GM21360 (cell line): ENCODE results near the gene C22orf42.
"Not testable (repeated sequence)": the region's sequence is repeated elsewhere in the genome, so short reads cannot be mapped to it uniquely, and the experiment has no call there.

ENCODE experiments used
- ATAC-seq: cut with Tn5 transposase; IDR thresholded peaks from one replicate; pipeline ENCODE4 v1.9.1; 2021; ENCODE audit warnings: mild to moderate bottlenecking, moderate library complexity; ENCODE audit not compliant: unreplicated experiment

The C22orf42 gene

DNA sequence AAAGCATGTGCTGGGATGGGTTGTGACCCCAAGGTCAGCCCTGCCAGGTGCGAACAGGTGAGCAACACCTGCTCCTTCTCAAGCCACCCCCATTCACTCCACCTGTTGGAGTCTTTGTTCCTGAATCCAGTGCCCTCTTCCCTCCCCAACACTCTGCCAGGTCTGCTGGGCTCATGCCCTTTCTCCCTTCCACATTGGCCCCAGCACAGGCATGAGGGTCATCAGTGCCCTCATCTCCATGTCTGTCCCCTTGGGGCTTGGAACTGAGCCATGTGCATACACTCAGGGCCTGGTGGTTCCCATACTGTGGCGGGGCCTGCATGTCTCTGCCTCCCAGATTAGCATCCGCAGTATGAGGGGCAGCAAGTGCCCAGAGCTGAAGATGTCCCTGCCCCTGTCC lies 26.7 kb upstream of the C22orf42 start:
- no peak for ATAC-seq

DNA sequence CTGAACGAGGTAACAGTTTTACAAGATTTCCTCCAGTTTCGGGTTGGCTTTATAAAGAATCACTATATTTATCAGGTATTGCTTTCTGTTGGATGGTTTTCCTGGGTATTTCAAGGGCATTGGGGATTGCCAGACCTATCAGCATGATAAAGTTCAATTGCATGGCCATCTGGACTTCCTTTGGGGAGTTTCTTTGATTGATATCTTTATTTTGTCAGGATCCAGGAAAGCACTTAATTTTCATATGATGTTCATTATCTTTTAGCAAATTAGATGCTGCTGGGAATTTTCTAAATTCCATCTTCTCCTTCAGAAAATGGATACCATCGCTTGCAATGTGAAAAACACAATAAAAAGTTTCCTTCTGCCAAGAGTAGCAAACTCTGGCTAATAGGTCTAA lies 24.5 kb upstream of the C22orf42 start:
- ATAC-seq = no peak

DNA sequence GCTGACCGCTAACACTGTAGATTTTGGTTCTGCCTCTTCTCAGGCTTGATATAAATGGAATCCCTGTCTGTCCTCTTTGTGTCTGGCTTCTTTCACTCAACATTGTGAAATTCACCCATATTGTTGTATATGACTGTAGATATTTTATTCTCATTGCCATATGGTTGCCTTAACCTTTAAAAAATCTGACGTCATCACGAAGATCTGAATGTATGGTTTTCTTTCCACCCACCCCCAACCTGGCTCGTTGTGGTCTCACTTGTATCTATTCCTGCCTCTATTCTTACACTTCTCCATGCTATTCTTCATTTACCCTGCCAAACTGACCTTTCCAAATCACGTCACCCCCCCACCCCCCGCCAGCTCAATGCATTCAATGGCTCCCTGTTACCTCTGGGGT lies 21.9 kb upstream of the C22orf42 start:
- ATAC-seq = no peak

GRCh38 chr22:32177221-32177765 lies 18.2 kb upstream of the C22orf42 start:
- no peak for ATAC-seq

GRCh38 chr22:32175683-32176644 lies 16.9 kb upstream of the C22orf42 start:
- no peak for ATAC-seq

- no peak for ATAC-seq
These were observed 16.0 kb upstream of the C22orf42 start for GRCh38 chr22:32175115-32175514.

- no peak for ATAC-seq
These were observed 6.6 kb upstream of the C22orf42 start for GRCh38 chr22:32165681-32166080.

- ATAC-seq = no peak
These were observed 5.2 kb upstream of the C22orf42 start for GRCh38 chr22:32164075-32164860.

DNA sequence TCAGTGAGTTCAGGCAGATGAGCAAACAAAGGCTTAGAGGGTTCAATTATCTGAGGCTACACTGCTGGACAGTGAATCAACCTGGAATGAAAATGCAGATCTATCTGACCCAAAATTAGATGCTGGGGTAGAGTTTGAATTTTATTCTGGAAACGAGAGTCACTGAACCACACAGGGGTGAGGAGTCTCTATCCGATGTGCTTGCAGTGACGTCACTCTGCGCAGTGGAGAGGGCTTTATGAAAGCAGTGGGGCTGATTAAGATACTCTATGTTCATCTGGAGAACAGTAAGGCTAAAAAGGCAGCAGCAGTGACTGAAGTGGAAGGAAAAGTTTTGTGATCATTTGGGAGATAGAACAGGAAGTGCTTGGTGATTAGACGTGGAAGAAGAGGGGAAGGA lies 1.3 kb upstream of the C22orf42 start:
- ATAC-seq = not testable (repeated sequence)

DNA sequence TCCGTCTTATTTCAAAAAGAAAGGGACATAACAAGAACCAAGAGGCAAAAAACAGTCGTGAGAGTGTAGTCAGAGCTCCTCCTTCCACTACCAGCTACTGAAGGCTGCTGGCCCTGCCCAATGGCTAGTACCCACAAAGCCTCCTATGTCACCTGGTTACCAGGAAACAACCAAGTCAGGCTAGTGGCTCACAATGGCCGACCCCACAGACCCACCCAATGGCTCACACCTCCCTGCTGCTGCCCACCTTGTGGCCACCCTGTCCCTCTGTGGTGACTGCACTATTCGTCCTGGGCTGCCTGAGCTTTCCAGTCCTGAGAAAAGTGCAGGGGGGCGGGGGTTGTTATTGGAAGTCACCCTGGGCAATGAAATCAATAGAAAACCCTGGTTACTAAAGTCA lies 1.5 kb downstream of the C22orf42 start:
- ATAC-seq = not testable (repeated sequence)

DNA sequence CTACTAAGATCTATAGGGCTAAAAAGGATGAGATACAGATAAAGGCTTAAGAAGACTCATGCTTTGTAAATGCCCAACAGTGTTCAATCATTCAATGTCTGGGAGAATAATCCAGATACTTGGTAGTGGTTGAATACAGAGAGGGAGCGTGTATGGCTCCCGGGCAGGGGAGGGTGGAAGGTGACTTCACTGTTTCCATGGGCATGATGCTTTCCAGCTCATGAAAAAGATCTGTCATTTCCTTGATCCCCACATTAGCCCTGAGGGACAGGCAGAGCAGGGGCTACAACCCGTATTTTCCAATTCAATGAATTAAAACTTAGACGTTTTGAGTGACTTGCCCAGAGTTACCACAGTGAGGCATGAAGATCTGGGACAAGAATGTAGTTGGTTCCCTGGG lies 4.4 kb downstream of the C22orf42 start:
- not testable (repeated sequence) for ATAC-seq

- ATAC-seq = not testable (repeated sequence)
These were observed 7.5 kb downstream of the C22orf42 start for GRCh38 chr22:32151641-32152040.

DNA sequence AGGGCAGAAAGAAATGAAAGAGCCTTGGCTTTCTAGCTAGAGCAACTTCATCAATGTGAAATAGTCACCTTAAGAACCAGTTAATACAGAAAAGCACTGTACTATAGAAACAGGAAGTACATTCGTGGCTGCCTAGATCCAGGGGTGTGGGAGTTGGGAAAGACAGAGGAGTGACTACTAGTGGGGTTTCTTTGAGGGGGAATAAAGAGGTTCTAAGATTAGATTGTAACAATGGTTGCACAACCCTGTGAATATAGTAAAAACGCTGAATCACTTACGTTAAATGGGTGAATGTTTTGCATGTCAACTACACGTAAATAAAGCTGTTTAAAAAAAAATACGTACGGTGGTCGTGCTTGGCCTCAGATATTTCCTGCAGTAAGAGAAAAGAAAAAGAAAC lies 8.5 kb downstream of the C22orf42 start:
- ATAC-seq = not testable (repeated sequence)

- ATAC-seq = not testable (repeated sequence)
These were observed 10.7 kb downstream of the C22orf42 start for GRCh38 chr22:32148372-32148771.

DNA sequence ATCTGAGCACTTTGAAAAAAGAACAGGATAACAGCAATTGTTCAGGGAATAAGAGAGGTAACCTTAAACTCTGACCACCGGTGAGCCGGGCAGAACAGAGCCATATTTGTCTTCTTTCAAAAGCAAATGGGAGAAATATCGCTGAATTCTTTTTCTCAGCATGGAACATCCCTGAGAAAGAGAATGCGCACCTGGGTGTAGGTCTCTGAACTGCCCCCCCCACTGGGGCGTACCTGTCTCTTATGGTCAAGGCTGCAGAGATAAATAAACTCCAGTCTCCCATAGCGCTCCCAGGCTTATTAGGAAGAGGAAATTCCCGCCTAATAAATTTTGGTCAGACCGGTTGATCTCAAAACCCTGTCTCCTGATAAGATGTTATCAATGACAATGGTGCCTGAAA lies 12.0 kb downstream of the C22orf42 start:
- ATAC-seq = not testable (repeated sequence)

GRCh38 chr22:32144496-32145274 lies 14.4 kb downstream of the C22orf42 start:
- no peak for ATAC-seq

GRCh38 chr22:32142600-32142999 lies 16.5 kb downstream of the C22orf42 start:
- no peak for ATAC-seq

DNA sequence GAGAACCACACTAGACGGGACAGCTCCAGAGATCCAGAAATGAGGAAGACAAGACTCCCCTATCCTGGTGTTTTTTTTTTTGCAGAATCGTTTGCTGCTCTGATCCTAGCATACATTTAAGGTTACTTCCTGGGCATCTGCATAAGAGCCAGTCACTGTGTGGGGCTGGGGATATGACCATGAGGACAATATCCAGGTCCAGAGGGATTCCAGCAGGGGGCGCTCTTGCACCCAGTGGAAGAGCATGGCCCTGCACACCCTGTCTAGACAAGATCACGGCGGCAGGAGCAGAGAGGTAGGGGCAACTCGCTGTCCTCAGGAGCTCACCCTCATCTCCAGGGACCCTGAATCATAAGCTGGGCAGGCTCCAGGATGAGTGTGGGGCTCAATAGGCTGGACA lies 18.4 kb downstream of the C22orf42 start:
- ATAC-seq = not testable (repeated sequence)

DNA sequence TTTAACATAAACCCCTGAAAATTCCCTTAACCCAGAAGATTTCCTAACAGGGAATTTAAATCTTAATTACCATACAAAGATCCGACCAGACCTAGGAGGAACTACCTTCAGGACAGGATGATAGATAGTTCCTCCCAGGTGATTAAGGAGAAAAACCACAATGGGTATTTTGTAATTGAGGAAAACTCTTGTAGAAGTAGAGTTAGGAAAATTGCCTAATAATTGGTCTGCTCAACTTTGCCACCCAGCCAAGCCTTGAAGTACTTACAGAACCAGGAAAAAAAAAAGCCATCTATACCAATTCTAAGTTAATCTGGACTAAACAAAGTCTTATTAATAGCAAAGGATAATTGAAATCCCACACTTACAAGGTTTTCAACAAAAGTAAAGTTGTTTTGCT lies 20.5 kb downstream of the C22orf42 start:
- ATAC-seq = not testable (repeated sequence)

- ATAC-seq = not testable (repeated sequence)
These were observed 21.3 kb downstream of the C22orf42 start for GRCh38 chr22:32137731-32138324.
